RWPE1 (cell line): Measurements from ENCODE around the gene CFAP61.

Experiments used
- CTCF ChIA-PET: fragments of 350-600 bp; sonication (Branson Sonifier 250); formaldehyde crosslinking; extraction: SDS; loops from one replicate; lab custom pipeline; 2021; lab: Yijun Ruan, JAX
- POLR2A ChIA-PET: fragments of 400-600 bp; formaldehyde crosslinking; extraction: SDS; loops from one replicate; lab custom pipeline; 2020; ENCODE audit warnings: antibody characterized with exemption; ENCODE audit not compliant: low non-redundant PET; lab: Yijun Ruan, JAX
- DNase-seq: peaks from one replicate; pipeline ENCODE4 v3.0.0; 2012; ENCODE audit warnings: low spot score
- H3K27ac ChIP-seq: fragments of 450-650 bp; 2 replicates; pipeline ENCODE4 v1.5.1; 2017
- CTCF ChIP-seq: fragments of 450-650 bp; conservative IDR thresholded peaks from 2 replicates; pipeline ENCODE4 v1.5.1; 2017; ENCODE audit warnings: low read depth, mild to moderate bottlenecking

CFAP61 gene

GRCh38 chr20:20407891-20408805 lies 355.8 kb downstream of the CFAP61 start:
- H3K27ac ChIP-seq = no peak overlapping the region
- ChIA-PET POLR2A (no interaction called here), CTCF (interaction anchor here (0.7 to 1.0 kb wide), 3 partner anchors 41 to 323 kb away, joined by 3 read pairs; no protein-coding TSS in a partner anchor)
- no peak for TF ChIP-seq CTCF
- DNase-seq = no peak

- CTCF ChIA-PET = interaction anchor here (1.0 kb wide), 1 partner anchor 40 kb away, joined by 3 read pairs; no protein-coding TSS in a partner anchor
- H3K27ac ChIP-seq = no peak overlapping the region
- no peak for DNase-seq
- POLR2A ChIA-PET = no interaction called here
- no peak for TF ChIP-seq CTCF
Measured at GRCh38 chr20:20409331-20409730, 357.0 kb downstream of the CFAP61 start.
